B cell (primary cell): ENCODE data around the gene ZFHX2.

Experiments used
- EZH2 ChIP-seq: IDR thresholded peaks from 2 replicates; pipeline ENCODE4 v1.6.1; 2012; ENCODE audit warnings: borderline replicate concordance, low read depth, mild to moderate bottlenecking, moderate library complexity, low read length; ENCODE audit not compliant: insufficient read depth, poor library complexity, severe bottlenecking
- TF ChIP-seq, protein P1 (sequence below): fragments of 200-600 bp; IDR thresholded peaks from one replicate; pipeline ENCODE4 v1.8.0; 2022; ENCODE audit warnings: antibody characterized with exemption, mild to moderate bottlenecking

DNA sequence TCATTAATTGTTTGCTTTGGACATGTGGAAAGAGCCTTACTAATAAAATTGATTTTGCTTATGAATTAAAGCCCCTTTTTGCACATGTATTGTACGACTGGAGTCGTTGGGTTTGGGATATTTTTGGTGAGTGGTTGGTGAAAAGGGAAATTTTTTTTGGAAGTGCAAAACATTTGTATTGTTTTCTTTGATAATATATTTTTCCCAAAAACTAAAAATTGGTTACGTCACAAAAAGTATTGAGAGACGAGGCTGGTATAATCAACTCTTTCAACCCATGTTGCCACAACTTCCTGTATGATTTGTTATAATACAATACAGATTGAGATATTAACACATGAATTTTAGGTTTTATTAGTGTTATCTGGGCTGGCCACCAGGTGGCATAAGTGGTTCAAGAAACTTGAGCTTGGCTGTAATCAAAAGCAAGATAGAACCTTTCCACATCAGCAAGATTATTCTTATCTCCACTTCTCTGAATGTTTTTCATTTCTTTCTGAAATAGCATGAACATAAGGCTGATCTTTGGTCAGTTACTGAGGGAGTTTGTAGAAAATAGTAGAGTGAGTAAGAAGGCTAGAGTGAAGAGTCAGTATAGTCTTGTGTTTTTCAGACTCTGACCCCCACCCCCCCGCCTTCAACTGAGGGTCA lies 73.3 kb downstream of the ZFHX2 start:
- no peak for TF ChIP-seq EZH2
- TF ChIP-seq, protein P1, sequence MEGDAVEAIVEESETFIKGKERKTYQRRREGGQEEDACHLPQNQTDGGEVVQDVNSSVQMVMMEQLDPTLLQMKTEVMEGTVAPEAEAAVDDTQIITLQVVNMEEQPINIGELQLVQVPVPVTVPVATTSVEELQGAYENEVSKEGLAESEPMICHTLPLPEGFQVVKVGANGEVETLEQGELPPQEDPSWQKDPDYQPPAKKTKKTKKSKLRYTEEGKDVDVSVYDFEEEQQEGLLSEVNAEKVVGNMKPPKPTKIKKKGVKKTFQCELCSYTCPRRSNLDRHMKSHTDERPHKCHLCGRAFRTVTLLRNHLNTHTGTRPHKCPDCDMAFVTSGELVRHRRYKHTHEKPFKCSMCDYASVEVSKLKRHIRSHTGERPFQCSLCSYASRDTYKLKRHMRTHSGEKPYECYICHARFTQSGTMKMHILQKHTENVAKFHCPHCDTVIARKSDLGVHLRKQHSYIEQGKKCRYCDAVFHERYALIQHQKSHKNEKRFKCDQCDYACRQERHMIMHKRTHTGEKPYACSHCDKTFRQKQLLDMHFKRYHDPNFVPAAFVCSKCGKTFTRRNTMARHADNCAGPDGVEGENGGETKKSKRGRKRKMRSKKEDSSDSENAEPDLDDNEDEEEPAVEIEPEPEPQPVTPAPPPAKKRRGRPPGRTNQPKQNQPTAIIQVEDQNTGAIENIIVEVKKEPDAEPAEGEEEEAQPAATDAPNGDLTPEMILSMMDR = peak; percentile 81
